GM19328 (cell line): Measurements from ENCODE around the gene ALPI.
"Not testable (repeated sequence)": the region's sequence is repeated elsewhere in the genome, so short reads cannot be mapped to it uniquely, and the experiment has no call there.

Experiments
- ATAC-seq: cut with Tn5 transposase; IDR thresholded peaks from one replicate; pipeline ENCODE4 v1.9.1; 2021; ENCODE audit warnings: mild to moderate bottlenecking, moderate library complexity; ENCODE audit not compliant: unreplicated experiment

Gene ALPI

DNA sequence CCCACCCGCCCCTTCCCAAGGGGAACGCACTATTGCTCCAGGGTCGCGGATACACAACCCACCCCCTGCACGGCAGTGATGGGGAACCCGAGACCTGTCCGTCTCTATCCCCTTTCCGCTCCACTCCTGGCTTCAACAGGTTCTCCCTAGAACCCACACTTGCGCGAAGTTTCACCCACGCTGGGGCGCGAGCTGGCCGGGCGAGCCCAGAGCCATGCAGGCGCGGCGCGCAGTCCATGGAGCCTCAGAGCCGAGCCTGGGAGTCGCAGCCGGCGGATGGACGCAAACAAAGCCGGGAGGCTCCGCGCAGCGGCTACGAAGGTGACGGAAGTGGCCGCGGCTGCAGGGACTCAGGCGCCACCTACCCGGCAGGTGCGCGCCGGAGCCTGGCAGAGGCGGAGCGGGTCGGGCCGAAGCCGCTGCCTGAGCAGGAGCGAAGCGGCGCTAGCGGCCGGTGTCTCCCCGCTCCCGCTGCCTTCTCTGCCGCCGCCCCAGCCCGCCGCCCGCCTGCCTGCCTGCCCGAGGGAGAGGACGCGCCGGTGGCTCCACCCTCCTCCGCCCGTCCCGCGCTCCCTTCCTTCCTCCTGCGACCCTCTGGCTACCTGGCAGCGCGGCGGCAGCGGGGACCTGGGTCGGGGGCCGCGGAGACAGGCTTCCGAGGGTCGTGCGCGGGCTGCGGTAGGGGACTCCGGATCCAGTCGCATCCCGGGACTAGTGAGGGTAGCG is 35.3 kb upstream of the ALPI start:
- ATAC-seq = no peak

DNA sequence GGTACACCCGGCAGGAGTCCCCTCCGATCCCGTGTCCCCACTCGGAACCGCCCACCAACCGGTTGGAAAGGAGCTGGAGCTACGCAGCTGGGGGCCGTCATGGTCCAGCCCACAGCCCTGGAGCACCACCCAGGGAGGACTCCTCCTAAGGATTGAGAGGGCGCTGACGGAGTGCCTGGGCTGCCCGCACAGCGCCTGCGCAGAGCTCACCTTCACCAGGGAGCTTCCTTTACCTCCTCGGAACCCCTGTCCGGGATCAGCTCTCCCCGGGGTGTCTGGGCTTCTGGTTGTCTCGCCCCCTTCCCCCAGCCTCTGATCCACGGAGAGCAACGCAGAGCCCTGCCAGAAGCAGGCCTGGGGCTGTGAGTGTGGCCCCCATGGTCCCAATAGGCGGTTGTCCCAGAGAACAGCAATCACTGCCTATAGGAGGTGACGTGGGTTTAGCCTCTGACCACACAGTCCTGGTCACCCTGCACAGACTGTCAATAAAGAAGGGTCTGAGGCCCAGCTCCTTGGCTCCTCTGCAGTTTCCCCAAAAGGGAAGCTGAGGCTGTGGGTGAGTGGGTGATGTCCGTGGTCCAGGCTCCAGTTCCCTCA is 34.7 kb upstream of the ALPI start:
- no peak for ATAC-seq

DNA sequence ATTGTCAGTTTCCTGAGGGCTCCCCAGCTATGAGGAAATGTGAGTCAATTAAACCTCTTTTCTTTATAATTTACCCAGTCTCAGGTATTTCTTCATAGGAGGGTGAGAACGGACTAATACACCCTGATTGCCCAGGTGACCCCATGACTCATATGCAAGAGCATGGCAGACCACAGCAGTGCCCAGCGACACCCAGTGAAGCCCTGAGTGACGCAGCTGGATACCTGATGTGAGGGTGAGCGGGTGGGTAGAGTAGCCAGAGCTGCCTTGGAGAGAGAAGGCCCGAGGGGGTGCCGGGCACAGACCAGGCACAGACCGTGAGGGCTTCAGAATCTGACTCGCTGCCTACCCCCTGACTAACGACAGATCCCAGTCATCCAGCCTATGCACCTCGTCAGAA is 33.9 kb upstream of the ALPI start:
- ATAC-seq = no peak

DNA sequence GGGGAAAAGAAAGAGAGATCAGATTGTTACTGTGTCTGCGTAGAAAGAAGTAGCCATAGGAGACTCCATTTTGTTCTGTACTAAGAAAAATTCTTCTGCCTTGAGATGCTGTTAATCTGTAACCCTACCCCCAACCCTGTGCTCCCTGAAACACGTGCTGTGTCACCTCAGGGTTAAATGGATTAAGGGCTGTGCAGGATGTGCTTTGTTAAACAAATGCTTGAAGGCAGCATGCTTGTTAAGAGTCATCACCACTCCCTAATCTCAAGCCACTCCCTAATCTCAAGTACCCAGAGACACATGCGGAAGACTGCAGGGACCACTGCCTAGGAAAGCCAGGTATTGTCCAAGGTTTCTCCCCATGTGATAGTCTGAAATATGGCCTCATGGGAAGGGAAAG is 33.0 kb upstream of the ALPI start:
- ATAC-seq = not testable (repeated sequence)

DNA sequence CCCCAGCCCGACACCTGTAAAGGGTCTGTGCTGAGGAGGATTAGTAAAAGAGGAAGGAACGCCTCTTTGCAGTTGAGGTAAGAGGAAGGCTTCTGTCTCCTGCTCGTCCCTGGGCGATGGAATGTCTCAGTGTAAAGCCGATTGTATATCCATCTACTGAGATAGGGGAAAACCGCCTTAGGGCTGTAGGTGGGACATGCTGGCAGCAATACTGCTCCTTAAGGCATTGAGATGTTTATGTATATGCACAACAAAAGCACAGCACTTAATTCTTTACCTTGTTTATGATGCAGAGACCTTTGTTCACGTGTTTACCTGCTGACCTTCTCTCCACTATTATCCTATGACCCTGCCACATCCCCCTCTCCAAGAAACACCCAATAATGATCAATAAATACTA is 32.5 kb upstream of the ALPI start:
- ATAC-seq = not testable (repeated sequence)

DNA sequence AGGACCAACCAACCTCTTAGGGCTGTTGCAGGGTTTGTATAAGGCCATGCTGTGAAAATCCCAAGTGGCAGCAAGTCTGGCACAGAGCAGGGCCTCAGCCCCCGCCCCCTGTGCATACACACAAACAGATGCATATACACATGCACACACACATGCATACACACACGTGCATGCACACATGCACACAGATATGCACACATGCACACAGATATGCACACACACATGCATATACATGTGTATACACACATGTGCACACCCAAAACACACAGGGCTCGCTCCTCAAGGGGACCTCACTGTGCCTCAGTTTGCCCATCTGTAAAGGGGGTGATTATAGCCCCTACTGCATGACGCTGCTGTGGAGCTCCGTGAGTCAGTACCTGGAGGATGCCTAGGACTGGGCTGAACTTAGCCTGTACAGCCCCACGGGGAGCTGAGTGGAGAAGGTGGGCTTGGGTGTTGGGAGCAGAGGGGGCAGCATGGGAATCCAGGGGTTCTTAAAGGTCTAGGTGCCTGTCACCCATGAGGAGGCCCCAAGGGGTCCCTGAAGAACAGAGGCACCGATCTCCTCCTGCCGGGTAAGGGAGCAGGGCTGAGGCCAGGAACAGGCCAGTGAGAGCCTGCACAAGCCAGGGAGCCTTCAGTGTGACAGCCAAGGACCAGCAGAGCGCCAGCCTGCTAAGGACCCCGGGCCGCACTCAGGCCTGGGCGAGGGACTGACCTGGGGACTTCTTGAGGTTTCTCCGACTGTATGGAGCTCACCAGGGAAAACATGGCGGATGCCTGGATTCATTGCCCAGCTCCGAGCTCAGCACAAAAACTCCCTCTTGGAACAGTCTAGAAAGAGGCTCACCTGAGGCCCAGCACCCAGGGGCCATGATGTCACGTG is 24.0 kb upstream of the ALPI start:
- no peak for ATAC-seq

DNA sequence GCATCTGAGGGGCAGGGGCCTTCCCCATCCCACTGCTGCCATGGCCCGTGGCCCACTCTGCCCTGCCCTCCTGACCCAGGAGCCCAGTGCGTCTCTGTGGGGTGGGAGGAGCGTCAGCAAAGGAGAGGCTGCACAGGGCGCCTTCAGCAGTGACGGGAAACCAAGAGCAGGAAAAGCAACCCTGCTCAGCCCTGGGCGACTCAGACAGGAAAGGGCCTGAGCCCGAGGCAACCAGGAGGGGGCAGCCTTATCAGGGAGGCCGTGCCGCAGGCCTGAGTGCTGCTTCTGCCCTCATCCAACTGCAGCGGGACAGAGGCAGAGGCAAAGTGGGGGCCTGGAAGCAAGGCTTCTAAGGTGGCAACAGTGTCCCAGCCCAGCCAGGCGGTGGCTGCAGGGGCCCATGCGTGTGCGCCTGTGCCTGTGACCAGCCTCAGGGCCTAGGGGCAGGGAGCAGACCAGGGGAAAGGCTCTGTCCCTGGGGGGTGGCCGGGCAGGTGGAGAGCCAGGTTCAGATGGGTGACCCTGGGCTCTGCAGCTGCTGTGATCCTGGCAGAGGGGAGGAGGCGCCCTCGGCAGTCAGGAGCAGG is 23.3 kb upstream of the ALPI start:
- no peak for ATAC-seq

DNA sequence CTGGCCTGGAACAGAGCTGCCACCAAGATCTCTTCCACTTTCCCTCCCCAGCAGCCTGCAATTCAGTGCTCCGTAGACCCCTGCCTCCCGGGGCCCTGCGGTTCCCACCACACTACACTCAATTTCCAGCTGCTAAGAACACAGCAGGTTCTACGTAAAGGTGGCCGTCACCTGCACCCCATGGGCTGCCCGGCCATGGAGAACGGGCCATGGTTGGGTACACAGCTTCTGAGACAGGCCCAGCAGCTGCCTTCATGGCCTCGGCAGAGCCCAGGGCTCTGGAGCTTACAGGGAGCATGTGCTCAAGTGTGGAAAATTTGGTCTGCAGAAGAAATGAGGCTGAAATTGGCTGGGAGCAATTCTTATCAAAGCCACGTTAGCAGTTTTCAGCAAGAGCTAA is 22.3 kb upstream of the ALPI start:
- ATAC-seq = not testable (repeated sequence)

DNA sequence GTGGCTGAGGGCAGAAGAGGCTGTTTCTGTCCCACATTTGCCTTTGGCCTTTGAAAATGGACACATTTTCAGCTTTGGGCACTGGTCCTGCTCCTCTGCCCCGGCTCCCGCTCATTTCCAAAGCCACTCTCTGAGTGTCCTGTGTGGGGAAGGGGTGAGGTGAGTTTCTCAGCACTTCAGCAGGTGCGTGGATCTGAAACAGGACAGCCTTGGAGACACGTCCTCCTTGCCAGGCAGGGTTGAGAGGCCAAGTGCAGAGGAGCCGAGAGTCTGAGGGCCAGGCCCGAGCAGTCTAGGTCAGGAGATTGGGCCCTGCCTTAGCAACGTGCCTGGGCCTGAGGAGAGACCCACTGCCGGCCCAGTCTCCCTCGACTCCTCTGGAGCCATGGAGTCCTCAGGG is 21.9 kb upstream of the ALPI start:
- no peak for ATAC-seq

DNA sequence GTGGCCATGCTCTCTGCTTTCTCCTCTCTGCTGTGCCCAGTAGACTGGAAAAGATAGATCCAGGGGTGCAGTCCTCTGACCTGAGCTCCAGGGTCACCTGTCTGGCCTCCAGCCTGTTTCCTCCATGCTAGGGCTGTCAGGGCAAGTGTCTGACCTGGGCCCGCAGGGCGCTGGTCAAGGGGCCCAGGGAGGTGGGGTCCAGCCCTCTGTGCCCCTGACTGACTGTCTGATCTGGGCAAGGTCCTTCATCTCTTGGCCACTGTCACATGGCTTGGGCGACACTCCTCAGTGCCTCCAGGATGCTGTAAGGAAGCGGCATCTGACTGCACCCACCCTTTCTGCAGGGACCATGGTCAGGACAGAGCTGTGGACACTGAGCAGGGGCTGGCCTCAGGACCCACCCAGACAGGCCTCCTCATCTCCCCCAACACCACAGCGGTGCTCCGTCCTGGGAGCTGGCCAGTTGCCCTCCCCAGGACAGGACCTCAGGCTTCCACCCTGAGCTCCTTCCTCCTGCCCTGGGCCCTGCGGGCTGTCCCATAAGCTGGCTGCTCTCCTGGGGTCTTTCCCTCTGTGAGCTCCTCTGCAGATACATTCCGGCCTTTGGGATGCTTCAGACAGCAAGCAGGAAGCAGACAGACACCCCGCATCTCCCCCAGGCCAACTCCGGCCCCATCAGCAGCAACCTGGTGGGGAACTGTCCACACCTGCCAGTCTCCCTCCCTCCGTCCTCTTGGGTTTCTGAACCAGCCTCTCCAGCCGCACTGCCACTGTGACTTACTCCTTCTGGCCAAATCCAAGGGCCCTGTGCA is 21.2 kb upstream of the ALPI start:
- ATAC-seq = no peak

DNA sequence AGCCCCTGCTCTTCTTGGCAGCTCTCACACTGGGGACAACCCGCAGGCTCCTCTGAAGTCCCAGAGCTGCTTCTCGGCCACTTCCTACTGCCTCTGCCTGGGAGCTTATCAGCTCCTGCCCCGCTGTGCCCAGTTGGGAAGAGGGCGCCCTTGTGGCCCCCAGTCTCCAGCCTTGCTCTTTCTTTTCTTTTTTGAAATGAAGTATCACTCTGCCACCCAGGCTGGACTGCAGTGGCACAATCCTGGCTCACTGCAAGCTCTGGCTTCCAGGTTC is 20.6 kb upstream of the ALPI start:
- ATAC-seq = no peak

DNA sequence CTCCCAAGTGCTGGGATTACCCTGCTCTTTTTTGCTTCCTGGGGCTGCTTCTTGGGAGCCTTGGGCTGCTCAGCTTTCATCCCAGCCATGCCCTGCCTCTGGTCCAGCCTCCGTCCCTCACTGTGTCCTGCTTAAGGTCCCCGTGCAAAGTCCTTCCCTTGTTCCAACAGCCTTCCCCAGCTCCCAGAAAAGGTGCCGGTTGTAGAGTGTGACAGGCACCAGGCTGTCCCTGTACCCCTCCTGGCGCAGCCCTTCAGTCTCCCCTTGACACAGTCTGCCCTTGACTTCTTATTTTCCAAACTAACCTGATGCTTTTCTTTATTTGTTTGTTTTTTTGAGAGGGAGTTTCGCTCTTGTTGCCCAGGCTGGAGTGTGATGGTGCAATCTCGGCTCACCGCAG is 20.1 kb upstream of the ALPI start:
- no peak for ATAC-seq

DNA sequence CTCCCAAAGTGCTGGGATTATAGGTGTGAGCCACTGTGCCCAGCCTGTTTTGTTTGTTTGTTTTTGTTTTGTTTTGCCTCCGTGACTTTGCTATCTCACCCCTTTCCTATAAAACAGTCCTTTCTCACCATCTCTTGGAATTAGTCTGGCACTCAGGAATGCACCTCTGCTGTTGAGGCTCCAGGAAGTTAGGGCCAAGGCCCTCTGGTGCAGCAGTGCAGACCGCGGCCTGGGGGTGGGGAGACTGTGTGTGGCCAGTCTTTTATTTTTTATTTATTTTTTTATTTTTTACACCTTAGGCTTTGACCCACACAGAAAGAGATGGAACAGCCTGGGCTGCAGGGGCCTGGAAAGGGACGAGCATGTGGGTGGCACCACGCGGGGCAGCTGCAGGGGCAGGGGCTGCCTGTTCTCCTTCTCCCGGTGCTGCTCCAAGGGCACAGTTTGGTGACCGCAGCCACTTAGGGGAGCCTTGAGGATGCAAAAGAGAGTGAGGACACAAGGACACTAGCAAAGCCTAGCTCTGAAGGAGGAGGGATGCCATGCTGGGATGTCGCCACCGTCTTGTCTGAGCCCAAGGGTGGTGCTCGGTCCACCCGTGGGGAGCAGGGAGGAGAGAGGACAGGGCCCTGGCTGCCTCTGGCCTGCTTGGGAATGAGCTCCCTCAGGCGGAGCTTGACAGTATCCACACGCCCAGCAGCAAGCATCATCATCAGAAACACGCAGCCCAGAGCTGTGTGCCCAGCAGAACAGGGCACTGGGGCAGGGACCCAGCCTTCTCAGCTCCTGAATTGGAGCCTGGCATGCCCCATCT is 19.4 kb upstream of the ALPI start:
- ATAC-seq = no peak

DNA sequence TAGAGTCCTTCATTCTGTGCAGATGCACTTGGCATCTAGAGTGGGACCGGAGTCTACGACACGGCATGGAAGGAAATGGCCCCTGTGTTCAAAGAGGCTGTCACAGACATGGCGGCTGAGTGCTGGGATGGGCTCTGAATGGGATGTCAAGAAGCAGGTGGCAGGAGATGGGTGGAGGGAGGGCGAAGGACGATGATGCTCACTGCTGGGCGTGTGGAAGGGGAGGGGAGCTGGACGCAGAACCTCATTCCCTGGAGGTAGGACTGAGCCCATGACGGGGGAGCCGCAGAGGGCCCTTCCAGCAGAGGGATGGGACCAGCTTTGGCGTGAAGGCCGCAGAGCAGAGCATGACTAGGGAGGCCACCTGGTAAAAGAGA is 18.8 kb upstream of the ALPI start:
- ATAC-seq = no peak

DNA sequence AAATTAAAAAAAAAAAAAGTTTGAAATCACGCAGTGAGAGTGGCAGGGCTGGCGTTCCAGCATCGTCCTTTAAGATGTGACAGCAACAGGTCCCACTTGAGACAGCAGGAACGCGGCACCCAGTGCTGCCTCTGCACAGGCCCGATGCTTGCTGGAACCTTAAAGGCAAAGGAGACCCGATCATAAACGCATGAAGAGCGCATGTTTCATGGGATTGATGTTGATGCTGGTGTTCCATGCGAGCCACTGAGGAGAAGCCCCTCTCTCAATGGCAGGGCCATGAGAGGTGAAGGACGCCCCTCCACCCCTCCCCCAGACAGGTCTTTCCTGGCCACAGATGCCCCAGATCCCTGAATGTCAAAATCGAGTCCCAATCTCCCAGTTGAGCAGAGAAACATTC is 17.9 kb upstream of the ALPI start:
- no peak for ATAC-seq

DNA sequence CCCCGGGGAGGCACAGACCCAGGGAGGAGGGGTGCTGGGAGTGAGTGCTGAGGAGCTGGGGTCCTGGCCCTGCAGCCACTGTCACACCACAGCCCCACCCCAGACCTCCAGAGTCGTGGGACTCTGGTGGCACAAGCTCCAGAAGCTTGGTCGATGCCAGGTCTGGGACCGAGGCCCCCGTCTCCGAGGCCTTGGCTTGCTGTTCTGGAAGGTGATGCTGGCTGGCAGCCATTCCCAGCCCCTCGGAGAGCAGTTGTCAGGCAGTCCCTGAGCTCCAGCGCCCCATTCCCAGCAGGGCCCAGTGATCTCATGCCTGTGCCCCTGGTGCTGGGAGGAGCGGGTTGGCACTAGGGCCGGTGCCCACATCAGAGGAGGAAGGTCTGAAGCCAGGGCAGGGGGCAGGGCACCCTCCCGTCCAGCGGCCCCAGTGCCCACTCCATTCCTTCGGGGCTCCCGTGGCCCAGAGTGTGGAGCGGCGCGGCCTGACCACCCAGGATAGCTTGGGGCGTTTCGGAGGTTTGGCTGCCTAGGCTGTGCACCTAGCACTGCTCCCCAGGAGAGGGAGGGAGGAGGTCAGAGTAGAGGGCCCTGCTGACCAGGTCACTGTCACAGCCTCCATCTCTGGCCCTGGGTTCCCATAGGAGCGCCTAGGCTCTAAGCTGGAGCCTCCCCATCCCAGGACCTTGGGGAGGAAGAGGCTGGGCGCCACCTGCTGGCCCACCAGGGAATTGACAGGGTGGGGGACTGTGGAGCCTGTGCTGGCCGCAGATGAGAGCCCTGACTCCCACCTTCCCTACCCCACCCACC is 16.8 kb upstream of the ALPI start:
- ATAC-seq = no peak

DNA sequence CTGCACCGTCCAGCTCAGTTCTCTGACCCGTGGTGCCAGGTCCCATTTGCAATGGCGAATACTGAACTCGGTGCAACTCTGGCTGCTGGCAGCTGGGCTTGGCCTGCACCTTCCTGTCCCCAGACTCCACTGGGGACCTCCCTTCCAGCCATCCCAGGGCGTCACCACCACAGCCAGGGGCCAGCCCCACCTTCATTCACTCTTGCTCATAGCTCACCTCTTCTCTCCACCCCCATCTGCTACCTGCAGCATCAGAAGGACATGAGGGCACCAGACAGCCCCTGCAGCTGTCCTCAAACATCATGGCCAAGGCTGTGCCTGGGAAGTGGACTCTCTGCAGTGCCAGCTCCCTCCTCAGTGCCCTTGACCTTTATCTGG is 16.2 kb upstream of the ALPI start:
- no peak for ATAC-seq

DNA sequence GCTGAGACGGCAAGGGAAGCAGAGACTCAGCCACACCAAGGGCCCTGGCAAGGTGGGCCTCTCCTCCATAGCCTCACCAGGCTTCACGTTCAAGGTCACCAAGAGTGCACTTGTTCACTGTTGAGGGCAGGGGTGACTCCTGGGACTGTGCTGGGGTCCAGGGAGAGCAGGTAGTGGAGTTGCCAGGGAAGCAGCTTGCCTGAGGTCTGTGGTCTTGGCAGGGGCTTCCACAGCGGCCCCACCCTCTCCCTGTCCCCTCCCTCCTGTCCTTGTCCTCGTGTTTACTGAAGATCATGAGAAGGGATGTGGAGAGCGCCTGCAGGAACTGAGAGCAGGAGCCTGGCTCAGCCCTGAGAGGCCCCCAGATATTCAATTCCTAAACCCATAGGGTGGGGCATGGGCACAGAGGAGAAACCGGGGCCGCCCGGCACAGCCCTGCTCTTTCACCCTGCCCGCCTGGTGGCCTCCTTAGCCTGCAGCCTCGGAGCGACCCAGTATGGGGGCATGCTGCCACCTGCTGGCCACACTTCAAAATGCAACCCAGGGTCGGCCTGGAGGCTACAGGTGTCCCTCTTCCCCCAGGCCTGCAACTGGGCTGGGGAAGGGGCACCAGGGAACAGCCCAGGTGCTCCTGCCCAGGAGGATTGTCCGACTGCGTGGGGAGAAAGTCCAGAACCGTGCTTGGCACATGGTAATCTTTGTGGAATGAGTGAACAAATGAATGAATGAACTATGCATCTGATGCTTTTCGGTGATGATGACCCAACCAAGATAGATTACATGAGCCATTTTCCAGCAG is 15.5 kb upstream of the ALPI start:
- ATAC-seq = peak; percentile 60
